ENCODE measurements around the gene PDE9A.
A peak's percentile ranks its signal among the peaks of the same experiment; 100 is the strongest.

Gene PDE9A

GRCh38 chr21:42619841-42620240 lies 33.6 kb upstream of the PDE9A start:
- H3K4me3 Mint-ChIP-seq = no peak overlapping the region
- H3K36me3 Mint-ChIP-seq (ENCODE audit: low read depth) = no peaks in the 10 kb centered on the region
- peaks cover 47% of the 10 kb centered on the region for H3K4me1 Mint-ChIP-seq
- TF ChIP-seq CTCF (IDR thresholded peaks at IDR 0.05; ENCODE audit: unreplicated experiment in 3 of 3) = no peak
- peaks cover 14% of the 10 kb centered on the region for H3K27me3 Mint-ChIP-seq (ENCODE audit: low read depth)
- no peaks in the 10 kb centered on the region for H3K9me3 Mint-ChIP-seq
- peak overlapping the region; percentile 44 to 86 (median 79) for H3K27ac Mint-ChIP-seq

- Mint-ChIP-seq H3K4me3 (peak overlapping the region; percentile 5 to 24 (median 15)), H3K36me3 (ENCODE audit: low read depth) (no peaks in the 10 kb centered on the region), H3K4me1 (peaks cover 50% of the 10 kb centered on the region), H3K27me3 (ENCODE audit: low read depth) (peaks cover 14% of the 10 kb centered on the region), H3K9me3 (no peaks in the 10 kb centered on the region), H3K27ac (peak overlapping the region; percentile 91 to 94 (median 91))
- TF ChIP-seq CTCF (IDR thresholded peaks at IDR 0.05; ENCODE audit: unreplicated experiment in 3 of 3) = no peak
Observed at GRCh38 chr21:42621166-42621818, 32.1 kb upstream of the PDE9A start.

DNA sequence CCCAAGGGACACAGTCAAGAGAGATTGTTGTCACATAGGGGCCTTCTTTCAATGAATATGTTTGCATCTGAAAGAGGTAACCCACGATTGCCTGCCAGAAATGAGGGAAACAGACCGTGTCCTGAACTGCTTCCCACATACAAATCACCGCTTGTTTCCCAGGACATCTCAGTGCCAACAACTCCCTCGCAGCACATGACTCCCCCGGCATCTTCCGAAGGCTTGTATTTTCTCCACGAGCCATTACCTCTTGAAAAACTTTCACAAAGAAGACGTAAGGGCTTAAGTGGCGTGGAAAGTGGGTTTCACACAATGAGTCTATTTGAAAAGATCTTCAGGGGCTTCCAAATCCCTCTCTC lies 31.6 kb upstream of the PDE9A start:
- H3K4me1 Mint-ChIP-seq = peaks cover 50% of the 10 kb centered on the region
- no peaks in the 10 kb centered on the region for H3K9me3 Mint-ChIP-seq
- peaks cover 17% of the 10 kb centered on the region for H3K27me3 Mint-ChIP-seq (ENCODE audit: low read depth)
- H3K27ac Mint-ChIP-seq = peak overlapping the region; percentile 91 to 94 (median 91)
- H3K36me3 Mint-ChIP-seq (ENCODE audit: low read depth) = no peaks in the 10 kb centered on the region
- TF ChIP-seq CTCF (IDR thresholded peaks at IDR 0.05; ENCODE audit: unreplicated experiment in 3 of 3) = no peak
- peak overlapping the region; percentile 12 to 17 (median 15) for H3K4me3 Mint-ChIP-seq

DNA sequence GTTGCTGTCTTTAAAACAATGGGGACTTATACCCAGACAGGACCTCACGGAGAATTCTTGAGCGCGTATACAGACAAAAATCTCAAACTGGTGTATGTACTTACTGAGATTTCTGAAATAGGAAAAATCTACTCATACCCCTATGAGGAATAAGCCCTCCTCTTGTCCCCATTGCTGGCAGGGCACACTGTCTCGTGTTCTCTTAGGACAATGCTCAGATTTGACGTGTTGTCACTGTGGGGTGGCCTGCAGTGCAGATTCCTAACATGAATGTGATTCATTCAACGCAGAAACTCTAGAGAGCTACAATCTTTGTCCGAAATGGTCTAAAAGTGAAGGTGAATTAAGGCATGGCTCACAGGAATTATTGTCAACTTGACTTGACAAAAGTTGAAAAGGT lies 31.1 kb upstream of the PDE9A start:
- H3K9me3 Mint-ChIP-seq = no peaks in the 10 kb centered on the region

GRCh38 chr21:42623694-42624093 lies 29.7 kb upstream of the PDE9A start:
- no peak for TF ChIP-seq CTCF (IDR thresholded peaks at IDR 0.05; ENCODE audit: unreplicated experiment in 3 of 3)
- H3K27ac Mint-ChIP-seq = peak overlapping the region; percentile 54 to 94 (median 92)
- H3K36me3 Mint-ChIP-seq (ENCODE audit: low read depth) = no peaks in the 10 kb centered on the region
- no peak overlapping the region for H3K4me3 Mint-ChIP-seq
- peaks cover 44% of the 10 kb centered on the region for H3K4me1 Mint-ChIP-seq
- H3K9me3 Mint-ChIP-seq = no peaks in the 10 kb centered on the region
- H3K27me3 Mint-ChIP-seq (ENCODE audit: low read depth) = peaks cover 22% of the 10 kb centered on the region

More for the DNA sequence above, 31.1 kb upstream of the PDE9A start:
- peaks cover 50% of the 10 kb centered on the region for H3K4me1 Mint-ChIP-seq
- peak overlapping the region; percentile 91 to 94 (median 91) for H3K27ac Mint-ChIP-seq
- H3K36me3 Mint-ChIP-seq (ENCODE audit: low read depth) = no peaks in the 10 kb centered on the region
- H3K4me3 Mint-ChIP-seq = no peak overlapping the region
- TF ChIP-seq CTCF (IDR thresholded peaks at IDR 0.05; ENCODE audit: unreplicated experiment in 3 of 3) = no peak
- peaks cover 22% of the 10 kb centered on the region for H3K27me3 Mint-ChIP-seq (ENCODE audit: low read depth)

Measured in nephron (organoid).